ENCODE results near the gene ATP2C2. TPM values are rescaled to one million over a fixed set of nuclear protein-coding genes. Genes with fewer than 3 reads are reported as not detected.

The ATP2C2 gene
- total and polyA plus RNA-seq, 8 donors: 11.2 to 52.8 (median 22.2) TPM

DNA sequence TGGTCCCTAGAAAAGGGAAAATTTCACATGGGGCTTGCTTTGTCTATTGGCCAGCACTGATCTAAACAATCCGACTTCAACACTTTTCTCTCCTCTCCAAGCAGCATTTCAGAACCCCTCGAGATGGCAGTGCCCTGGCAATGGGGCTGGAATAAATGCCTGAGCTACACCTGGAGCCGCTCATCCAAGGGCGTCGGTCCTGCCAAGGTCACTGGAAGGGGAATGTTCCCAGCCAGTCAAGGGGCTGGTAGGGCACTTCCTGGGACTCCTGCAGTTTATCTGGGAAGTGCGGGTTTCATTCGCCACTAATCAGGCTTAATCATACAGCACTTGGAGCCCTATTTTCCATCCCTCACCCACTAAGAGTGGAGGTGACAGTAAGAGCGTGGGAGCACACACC is 119.0 kb downstream of the ATP2C2 start:
- intact Hi-C loops (cut with DNase I): loop anchor here in 1 of 2 donors (10.0 kb wide), 1 partner anchor 213 kb away; no protein-coding TSS in a partner anchor
- TF ChIP-seq, protein P1, sequence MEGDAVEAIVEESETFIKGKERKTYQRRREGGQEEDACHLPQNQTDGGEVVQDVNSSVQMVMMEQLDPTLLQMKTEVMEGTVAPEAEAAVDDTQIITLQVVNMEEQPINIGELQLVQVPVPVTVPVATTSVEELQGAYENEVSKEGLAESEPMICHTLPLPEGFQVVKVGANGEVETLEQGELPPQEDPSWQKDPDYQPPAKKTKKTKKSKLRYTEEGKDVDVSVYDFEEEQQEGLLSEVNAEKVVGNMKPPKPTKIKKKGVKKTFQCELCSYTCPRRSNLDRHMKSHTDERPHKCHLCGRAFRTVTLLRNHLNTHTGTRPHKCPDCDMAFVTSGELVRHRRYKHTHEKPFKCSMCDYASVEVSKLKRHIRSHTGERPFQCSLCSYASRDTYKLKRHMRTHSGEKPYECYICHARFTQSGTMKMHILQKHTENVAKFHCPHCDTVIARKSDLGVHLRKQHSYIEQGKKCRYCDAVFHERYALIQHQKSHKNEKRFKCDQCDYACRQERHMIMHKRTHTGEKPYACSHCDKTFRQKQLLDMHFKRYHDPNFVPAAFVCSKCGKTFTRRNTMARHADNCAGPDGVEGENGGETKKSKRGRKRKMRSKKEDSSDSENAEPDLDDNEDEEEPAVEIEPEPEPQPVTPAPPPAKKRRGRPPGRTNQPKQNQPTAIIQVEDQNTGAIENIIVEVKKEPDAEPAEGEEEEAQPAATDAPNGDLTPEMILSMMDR (IDR thresholded peaks at IDR 0.05): no peak
- Histone ChIP-seq H3K36me3 (peaks cover 0 to 49% of the 10 kb centered on the region in 2 donors), H3K27me3 (no peaks in the 10 kb centered on the region), H3K9me3 (no peaks in the 10 kb centered on the region), H3K4me3 (no peak overlapping the region), H3K27ac (no peak overlapping the region), H3K4me1 (no peaks in the 10 kb centered on the region)
- no peak for DNase-seq
- ATAC-seq: no peak

DNA sequence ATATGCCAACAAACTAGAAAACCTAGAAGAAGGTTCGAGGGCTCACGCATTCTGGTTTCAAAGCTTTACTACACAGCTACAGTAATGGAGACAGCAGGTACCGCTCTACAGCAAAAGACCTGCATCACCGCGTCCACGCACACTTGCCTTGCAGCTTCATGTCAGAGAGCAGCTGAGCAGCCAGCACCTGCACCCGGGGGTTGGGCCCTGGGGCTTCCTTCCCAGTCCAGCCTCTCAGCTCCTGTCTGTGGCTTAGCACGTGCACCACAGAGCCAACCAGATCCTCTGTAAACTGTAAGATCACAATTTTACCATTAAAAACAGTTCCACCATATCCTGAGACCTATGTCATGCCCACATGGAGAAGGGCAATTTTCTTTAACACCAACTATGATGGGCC is 120.8 kb downstream of the ATP2C2 start:
- H3K27me3 ChIP-seq: no peaks in the 10 kb centered on the region
- intact Hi-C loops (cut with DNase I): loop anchor here in 1 of 2 donors (10.0 kb wide), 1 partner anchor 214 kb away; no protein-coding TSS in a partner anchor
- no peak overlapping the region for H3K4me3 ChIP-seq
- no peak for ATAC-seq
- peaks cover 0 to 49% of the 10 kb centered on the region in 2 donors for H3K36me3 ChIP-seq
- TF ChIP-seq, protein P1 (IDR thresholded peaks at IDR 0.05): no peak
- H3K9me3 ChIP-seq: peaks cover 0 to 10% of the 10 kb centered on the region in 2 donors
- DNase-seq: no peak
- no peak overlapping the region for H3K27ac ChIP-seq
- no peaks in the 10 kb centered on the region for H3K4me1 ChIP-seq

GRCh38 chr16:84495506-84495905 is 127.2 kb downstream of the ATP2C2 start:
- peaks cover 0 to 56% of the 10 kb centered on the region in 2 donors for H3K36me3 ChIP-seq

DNA sequence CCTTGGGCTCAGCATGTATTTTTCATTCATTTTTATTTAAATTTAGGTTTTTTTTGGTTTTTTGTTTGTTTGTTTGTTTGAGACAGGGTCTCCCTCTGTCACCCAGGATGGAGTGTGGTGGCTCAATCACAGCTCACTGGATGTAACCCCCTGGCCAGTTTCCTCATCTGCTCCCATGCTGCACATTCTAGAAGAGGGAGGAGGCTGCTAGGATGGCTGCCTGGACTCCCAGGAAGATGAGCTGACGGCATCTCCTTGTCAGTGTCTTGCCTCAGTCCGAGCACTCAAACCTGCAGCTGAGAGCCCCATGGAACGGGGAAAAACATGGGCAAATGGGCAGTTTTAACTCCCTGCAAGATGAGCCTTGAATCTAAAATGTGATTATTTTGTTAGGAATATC is 128.7 kb downstream of the ATP2C2 start:
- Histone ChIP-seq H3K36me3 (peaks cover 0 to 56% of the 10 kb centered on the region in 2 donors), H3K9me3 (peaks cover 0 to 10% of the 10 kb centered on the region in 2 donors), H3K4me3 (no peak overlapping the region), H3K27me3 (no peaks in the 10 kb centered on the region), H3K4me1 (no peaks in the 10 kb centered on the region), H3K27ac (no peak overlapping the region)
- ATAC-seq (no peak), DNase-seq (no peak)
- intact Hi-C loops (cut with DNase I): no loop called here
- TF ChIP-seq, protein P1 (IDR thresholded peaks at IDR 0.05): no peak

More at GRCh38 chr16:84495506-84495905, 127.2 kb downstream of the ATP2C2 start:
- H3K27me3 ChIP-seq: no peaks in the 10 kb centered on the region
- DNase-seq (no peak), ATAC-seq (no peak)
- no peak overlapping the region for H3K27ac ChIP-seq
- no peaks in the 10 kb centered on the region for H3K4me1 ChIP-seq
- TF ChIP-seq, protein P1 (IDR thresholded peaks at IDR 0.05): no peak
- peaks cover 0 to 10% of the 10 kb centered on the region in 2 donors for H3K9me3 ChIP-seq
- H3K4me3 ChIP-seq: no peak overlapping the region
- intact Hi-C loops (cut with DNase I): no loop called here

DNA sequence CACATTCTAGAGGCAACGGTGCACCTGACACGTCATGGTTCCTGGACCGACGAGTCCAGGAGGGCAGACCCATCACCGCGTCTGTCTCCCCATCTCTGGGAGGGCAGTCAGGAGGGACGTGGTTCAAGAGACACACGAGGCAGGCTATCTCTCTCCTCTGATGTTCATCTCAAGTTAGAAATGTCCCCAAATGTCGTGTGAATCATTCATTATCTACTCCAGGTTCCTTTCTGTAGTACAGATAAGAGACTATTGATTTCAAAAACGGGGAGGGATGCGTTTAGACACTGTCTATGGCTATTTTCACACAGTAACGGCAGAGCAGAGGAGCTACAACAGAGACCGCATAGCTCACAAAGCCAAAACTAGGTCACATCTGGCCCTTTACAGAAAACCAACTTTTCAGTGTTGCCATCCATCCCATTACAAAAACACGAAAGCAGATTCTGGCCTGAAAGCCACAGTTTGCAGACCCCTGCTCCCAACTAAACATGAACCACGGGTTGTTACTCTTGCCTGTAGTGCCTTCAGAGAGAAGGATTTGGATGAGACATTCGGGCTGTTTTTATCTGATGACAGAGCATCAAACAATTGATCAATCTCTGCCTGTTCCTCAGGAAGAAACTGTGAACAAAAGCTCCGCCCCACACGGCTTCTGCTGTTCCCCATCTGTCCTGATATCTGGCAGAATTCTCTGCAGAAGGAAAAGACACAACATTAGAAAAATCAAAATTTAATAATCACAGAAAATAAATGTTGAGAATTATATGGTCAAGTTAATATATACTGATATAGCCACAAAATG is 129.3 kb downstream of the ATP2C2 start:
- H3K9me3 ChIP-seq: peaks cover 0 to 10% of the 10 kb centered on the region in 2 donors
- no peak overlapping the region for H3K27ac ChIP-seq
- H3K27me3 ChIP-seq: no peaks in the 10 kb centered on the region
- intact Hi-C loops (cut with DNase I): no loop called here
- ATAC-seq: no peak
- TF ChIP-seq, protein P1 (IDR thresholded peaks at IDR 0.05): no peak
- peaks cover 0 to 56% of the 10 kb centered on the region in 2 donors for H3K36me3 ChIP-seq
- no peaks in the 10 kb centered on the region for H3K4me1 ChIP-seq
- no peak overlapping the region for H3K4me3 ChIP-seq
- DNase-seq: no peak
